Activated CD4-positive, alpha-beta T cell treated with anti-CD3 and anti-CD28 coated beads, Interleukin-2, Interleukin-4, amounts not matched to agents 100 ng/mL and 50 ng/mL, durations not matched to agents 16 hours and 8 hours (primary cell): ENCODE data around the gene ETFA.

Experiments used
- DNase-seq: peaks from one replicate; pipeline ENCODE4 v3.0.0-alpha.2; 2020; ENCODE audit warnings: low spot score

Gene ETFA

DNA sequence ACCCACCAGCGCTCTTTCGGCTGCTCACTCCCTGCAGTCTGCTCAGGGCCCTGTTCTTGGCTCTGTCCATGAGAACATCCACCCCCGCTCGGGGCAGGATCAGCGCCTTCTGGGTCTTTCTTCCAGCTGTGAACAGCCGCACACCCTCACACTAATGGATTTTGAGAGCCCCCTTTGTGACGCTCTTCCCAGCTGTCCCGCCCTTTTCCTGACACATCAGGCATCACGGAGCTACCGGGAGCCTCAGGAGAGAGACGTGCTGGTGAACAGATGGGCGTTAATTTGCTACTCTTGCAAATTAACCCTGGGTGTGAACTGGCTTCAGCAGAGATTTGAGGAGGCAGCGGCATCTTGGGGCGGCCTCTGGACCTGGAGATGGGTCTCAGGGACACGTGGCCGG lies 138.5 kb downstream of the ETFA start:
- DNase-seq, result no peak

DNA sequence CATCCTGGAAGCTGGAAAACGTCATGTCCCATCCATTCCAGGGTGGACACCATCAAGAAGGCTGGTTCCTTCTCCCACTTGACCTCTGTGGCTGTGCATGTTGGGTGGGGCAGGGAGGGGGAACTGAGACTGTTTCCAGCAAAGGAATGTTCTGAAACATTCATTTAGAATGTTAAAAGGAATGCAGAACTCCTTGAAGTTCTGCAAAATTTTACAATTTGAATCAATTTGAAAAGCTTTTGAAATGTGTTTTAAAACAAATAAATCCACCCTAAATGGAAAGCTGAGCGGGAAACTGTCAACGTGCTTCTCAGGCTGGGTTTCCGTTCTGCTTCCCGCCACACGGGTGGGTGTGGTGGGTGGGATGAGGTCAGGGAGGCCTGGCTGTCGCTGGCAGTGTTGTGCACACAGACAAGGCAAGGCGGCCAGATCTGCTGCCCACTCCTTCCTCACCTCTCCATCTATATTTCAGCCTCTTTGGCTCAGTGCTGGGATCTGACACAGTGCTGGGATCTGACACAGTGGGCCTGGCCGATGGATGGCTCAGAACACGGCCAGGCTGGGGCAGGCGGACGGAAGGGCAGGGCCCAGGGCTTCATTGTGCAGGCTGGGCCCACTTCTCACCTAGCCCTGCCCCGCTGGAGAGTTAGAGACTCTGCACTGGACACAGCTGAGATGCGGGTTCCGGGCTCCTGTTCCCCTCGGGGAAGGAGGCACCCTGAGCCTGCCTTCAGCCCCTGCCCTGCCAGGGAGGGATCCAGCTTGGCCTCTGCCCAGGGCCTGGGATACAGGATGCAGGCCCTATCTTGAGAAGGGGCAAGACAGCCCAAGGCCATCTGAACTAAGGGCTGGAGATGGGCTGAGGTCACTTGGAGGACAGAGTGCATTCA lies 141.1 kb downstream of the ETFA start:
- DNase-seq, result no peak

DNA sequence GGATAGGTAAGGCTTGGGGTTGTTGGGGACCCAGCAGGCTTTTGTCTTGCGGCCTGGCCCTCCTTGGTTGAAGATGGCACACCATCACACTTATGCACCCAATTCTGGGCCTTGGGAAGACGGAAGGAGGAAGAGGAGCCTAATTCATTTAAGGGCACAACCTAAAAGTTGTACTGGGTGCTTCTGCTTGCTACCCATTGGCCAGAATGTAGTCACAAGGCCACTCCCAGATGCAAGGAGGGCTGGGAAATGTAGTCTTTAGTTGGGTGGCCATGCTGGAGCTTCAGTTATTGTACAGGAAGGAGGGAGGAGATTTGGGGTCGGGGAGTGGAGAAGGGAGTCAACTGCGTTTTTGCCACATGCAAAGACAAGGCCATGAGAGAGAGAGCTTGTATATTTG lies 142.3 kb downstream of the ETFA start:
- DNase-seq, result peak; percentile 22

DNA sequence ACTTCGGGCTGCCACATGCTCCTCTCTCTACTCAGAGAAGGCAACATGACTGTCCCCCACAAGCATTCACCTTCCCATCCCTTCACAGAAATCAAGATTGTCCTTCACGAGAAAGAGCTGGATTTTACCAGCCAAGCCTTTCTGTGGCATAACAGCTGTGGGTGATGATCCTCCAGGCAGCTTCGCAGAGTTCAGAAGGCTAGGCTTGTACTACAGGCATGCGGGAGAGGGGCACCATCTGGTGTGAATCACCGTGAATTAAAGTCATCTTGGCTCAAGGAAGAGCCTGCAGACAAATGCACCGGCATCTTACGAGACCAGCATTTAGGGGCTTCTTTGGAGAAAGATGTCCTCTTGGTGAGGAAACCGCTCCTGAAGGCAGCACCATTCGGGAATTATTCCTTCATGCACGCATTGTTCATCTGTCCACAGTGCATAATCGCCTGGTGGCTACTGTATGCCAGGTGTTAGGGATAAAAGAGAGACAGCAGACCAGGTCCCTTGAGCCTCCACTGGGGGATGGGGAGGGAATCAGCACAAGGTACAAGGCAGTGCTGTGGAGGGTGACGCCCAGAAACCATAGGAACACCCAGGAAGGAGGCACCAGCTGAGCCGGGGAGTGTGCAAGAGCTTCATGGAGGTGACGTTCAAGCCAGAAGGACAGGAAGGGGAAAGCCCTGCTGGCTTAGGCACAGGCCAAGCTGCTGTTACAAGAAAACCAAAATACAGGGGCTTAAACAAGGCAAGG lies 142.9 kb downstream of the ETFA start:
- no peak for DNase-seq

DNA sequence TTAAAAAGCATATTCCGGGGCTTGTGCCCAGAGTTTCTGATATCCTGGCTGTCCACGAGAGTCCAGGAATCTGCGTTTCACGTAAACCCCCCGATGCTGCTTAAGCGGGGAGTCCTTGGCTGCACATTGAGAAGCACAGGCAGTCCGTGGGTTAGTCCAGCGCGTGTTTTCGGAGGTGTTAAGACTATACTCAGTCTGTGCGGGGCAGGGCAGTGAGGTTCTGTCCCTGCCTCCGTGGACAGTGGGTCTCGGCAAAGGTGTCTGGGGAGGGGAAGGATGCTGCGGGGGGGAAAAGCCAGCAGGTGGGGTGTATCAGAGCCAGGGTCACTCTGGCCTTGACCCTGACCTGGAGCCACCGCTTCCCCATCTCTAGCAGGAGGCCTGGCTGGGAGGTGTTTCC lies 145.3 kb downstream of the ETFA start:
- DNase-seq, result no peak
